ENCODE measurements around the gene RIOK1. TPM values are rescaled to one million over a fixed set of nuclear protein-coding genes. Genes with fewer than 3 reads are reported as not detected.

Gene RIOK1
- total RNA-seq, 1 donor from 2014 or later = 16.7 TPM

DNA sequence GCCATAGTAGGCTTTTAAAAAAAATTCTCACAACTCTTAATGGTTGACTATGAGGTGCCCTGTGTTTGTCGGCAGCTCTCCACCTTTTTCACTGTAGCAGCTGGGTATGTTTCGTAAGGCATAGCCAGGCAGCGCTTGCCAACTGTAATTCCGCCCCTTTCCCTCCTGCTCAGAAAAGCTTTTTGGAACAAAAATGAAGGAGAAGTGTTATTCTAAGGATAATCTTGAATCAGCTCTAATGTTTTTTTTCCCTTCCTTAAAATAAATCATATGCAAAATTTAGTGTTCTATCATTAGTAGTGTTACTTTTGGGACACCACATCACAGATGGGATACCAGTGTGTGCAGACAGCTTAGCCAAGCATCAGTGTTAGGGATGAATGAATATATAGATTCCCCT, 21.2 kb downstream of the RIOK1 start:
- no peaks in the 10 kb centered on the region for H3K27me3 ChIP-seq (ENCODE audit: insufficient read depth, low read length)
- DNase-seq (ENCODE audit: low read depth) (no peak), FAIRE-seq (no peak)
- H3K4me1 Mint-ChIP-seq (ENCODE audit: low read depth, unreplicated experiment) = peaks cover 17% of the 10 kb centered on the region
- H3K79me2 ChIP-seq (ENCODE audit: insufficient read depth, low read length) = no peaks in the 10 kb centered on the region
- H3K9me3 Mint-ChIP-seq (ENCODE audit: unreplicated experiment) = no peaks in the 10 kb centered on the region
- H3K4me1 ChIP-seq (ENCODE audit: insufficient read depth, low read length) = peaks cover 4% of the 10 kb centered on the region
- peaks cover 42% of the 10 kb centered on the region for H3K36me3 ChIP-seq (ENCODE audit: insufficient read depth, low read length)
- no peaks in the 10 kb centered on the region for H3K9me3 ChIP-seq (ENCODE audit: insufficient read depth, low read depth, low read length)
- H3K4me3 Mint-ChIP-seq (ENCODE audit: unreplicated experiment) = no peak overlapping the region
- peaks cover 9% of the 10 kb centered on the region for H3K36me3 Mint-ChIP-seq (ENCODE audit: low read depth, unreplicated experiment)
- H3K27ac ChIP-seq (ENCODE audit: low read depth, low read length) = no peak overlapping the region
- H3K27ac Mint-ChIP-seq (ENCODE audit: unreplicated experiment) = no peak overlapping the region
- H3K4me2 ChIP-seq (ENCODE audit: low read length) = no peak overlapping the region
- TF ChIP-seq EZH2 (IDR thresholded peaks at IDR 0.05; ENCODE audit: insufficient read depth, low read length) = no peak
- TF ChIP-seq, protein P1, sequence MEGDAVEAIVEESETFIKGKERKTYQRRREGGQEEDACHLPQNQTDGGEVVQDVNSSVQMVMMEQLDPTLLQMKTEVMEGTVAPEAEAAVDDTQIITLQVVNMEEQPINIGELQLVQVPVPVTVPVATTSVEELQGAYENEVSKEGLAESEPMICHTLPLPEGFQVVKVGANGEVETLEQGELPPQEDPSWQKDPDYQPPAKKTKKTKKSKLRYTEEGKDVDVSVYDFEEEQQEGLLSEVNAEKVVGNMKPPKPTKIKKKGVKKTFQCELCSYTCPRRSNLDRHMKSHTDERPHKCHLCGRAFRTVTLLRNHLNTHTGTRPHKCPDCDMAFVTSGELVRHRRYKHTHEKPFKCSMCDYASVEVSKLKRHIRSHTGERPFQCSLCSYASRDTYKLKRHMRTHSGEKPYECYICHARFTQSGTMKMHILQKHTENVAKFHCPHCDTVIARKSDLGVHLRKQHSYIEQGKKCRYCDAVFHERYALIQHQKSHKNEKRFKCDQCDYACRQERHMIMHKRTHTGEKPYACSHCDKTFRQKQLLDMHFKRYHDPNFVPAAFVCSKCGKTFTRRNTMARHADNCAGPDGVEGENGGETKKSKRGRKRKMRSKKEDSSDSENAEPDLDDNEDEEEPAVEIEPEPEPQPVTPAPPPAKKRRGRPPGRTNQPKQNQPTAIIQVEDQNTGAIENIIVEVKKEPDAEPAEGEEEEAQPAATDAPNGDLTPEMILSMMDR (IDR thresholded peaks at IDR 0.05; ENCODE audit: insufficient read depth, low read depth, low read length) = no peak
- no peaks in the 10 kb centered on the region for H4K20me1 ChIP-seq (ENCODE audit: insufficient read depth, low read length)
- H2AFZ ChIP-seq (ENCODE audit: low read depth, low read length) = no peak overlapping the region
- no peak overlapping the region for H3K4me3 ChIP-seq (ENCODE audit: insufficient read depth, low read depth, low read length)
- no peaks in the 10 kb centered on the region for H3K27me3 Mint-ChIP-seq (ENCODE audit: low read depth, unreplicated experiment)
- H3K9ac ChIP-seq (ENCODE audit: low read length) = no peak overlapping the region

DNA sequence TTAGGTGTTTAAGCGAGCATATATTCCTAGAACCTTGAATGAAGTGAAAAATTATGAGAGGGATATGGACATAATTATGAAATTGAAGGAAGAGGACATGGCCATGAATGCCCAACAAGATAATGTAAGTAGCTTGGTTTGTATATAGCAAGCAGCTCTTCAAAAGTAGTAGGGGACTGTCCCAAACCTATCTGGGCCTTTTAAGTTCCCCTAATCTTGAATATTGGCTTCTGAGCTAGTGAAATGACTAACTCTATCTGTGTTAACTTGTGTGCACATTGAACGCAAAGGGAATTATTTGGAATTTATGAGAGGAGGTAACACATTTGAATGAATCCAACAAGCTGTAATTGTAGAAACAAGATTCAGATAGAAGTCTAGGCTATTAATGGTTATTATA, 21.7 kb downstream of the RIOK1 start:
- Mint-ChIP-seq H3K4me3 (ENCODE audit: unreplicated experiment) (no peak overlapping the region), H3K4me1 (ENCODE audit: low read depth, unreplicated experiment) (peaks cover 17% of the 10 kb centered on the region), H3K27me3 (ENCODE audit: low read depth, unreplicated experiment) (no peaks in the 10 kb centered on the region), H3K36me3 (ENCODE audit: low read depth, unreplicated experiment) (peaks cover 8% of the 10 kb centered on the region), H3K9me3 (ENCODE audit: unreplicated experiment) (no peaks in the 10 kb centered on the region), H3K27ac (ENCODE audit: unreplicated experiment) (no peak overlapping the region)
- peaks cover 46% of the 10 kb centered on the region for H3K36me3 ChIP-seq (ENCODE audit: insufficient read depth, low read length)
- no peak for FAIRE-seq
- H3K27me3 ChIP-seq (ENCODE audit: insufficient read depth, low read length) = no peaks in the 10 kb centered on the region
- no peak overlapping the region for H3K4me2 ChIP-seq (ENCODE audit: low read length)
- DNase-seq (ENCODE audit: low read depth) = no peak
- no peaks in the 10 kb centered on the region for H3K9me3 ChIP-seq (ENCODE audit: insufficient read depth, low read depth, low read length)
- no peak for TF ChIP-seq EZH2 (IDR thresholded peaks at IDR 0.05; ENCODE audit: insufficient read depth, low read length)
- TF ChIP-seq, protein P1 (IDR thresholded peaks at IDR 0.05; ENCODE audit: insufficient read depth, low read depth, low read length) = no peak
- no peaks in the 10 kb centered on the region for H3K79me2 ChIP-seq (ENCODE audit: insufficient read depth, low read length)
- H3K9ac ChIP-seq (ENCODE audit: low read length) = no peak overlapping the region
- H3K4me3 ChIP-seq (ENCODE audit: insufficient read depth, low read depth, low read length) = no peak overlapping the region
- no peaks in the 10 kb centered on the region for H4K20me1 ChIP-seq (ENCODE audit: insufficient read depth, low read length)
- peaks cover 4% of the 10 kb centered on the region for H3K4me1 ChIP-seq (ENCODE audit: insufficient read depth, low read length)
- no peak overlapping the region for H2AFZ ChIP-seq (ENCODE audit: low read depth, low read length)
- no peak overlapping the region for H3K27ac ChIP-seq (ENCODE audit: low read depth, low read length)

DNA sequence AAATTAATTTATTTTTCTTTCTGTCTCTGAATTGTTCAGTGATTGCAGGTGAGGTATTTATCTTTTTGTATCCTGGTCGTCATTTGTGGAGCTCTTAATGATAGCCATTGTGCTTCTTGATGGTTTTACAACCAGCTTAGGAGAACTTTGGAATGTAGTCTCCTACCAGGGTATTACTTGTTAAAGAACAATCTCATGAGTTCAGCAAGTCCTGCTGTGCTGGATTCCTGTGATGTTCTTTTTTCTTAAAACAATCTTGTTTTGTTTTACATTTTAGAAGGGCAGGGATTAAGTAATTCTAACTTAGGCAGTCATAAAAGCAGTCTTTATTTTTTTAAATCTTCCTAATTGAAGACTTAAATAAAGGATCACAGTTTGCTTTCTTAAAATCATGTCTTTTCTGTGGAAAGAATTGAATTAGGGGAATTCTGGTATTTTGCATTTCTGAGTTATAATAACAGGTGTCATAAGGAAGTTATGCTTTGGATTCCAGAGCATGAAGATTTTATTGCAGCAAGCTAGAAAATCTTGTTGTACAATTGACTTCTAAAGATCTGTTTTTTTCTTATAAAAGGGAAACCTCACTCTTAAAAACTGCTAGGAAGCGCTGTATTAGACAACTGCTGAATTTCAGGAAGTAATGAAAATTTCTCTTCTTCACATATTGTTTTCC, 23.7 kb downstream of the RIOK1 start:
- Mint-ChIP-seq H3K36me3 (ENCODE audit: low read depth, unreplicated experiment) (peaks cover 11% of the 10 kb centered on the region), H3K9me3 (ENCODE audit: unreplicated experiment) (no peaks in the 10 kb centered on the region), H3K27me3 (ENCODE audit: low read depth, unreplicated experiment) (no peaks in the 10 kb centered on the region), H3K4me3 (ENCODE audit: unreplicated experiment) (no peak overlapping the region), H3K4me1 (ENCODE audit: low read depth, unreplicated experiment) (peaks cover 17% of the 10 kb centered on the region), H3K27ac (ENCODE audit: unreplicated experiment) (no peak overlapping the region)
- no peak overlapping the region for H3K9ac ChIP-seq (ENCODE audit: low read length)
- peaks cover 4% of the 10 kb centered on the region for H3K4me1 ChIP-seq (ENCODE audit: insufficient read depth, low read length)
- H3K79me2 ChIP-seq (ENCODE audit: insufficient read depth, low read length) = no peaks in the 10 kb centered on the region
- FAIRE-seq (no peak), DNase-seq (ENCODE audit: low read depth) (no peak)
- no peak for TF ChIP-seq EZH2 (IDR thresholded peaks at IDR 0.05; ENCODE audit: insufficient read depth, low read length)
- TF ChIP-seq, protein P1 (IDR thresholded peaks at IDR 0.05; ENCODE audit: insufficient read depth, low read depth, low read length) = no peak
- H3K9me3 ChIP-seq (ENCODE audit: insufficient read depth, low read depth, low read length) = no peaks in the 10 kb centered on the region
- H2AFZ ChIP-seq (ENCODE audit: low read depth, low read length) = no peak overlapping the region
- H4K20me1 ChIP-seq (ENCODE audit: insufficient read depth, low read length) = no peaks in the 10 kb centered on the region
- H3K36me3 ChIP-seq (ENCODE audit: insufficient read depth, low read length) = peaks cover 53% of the 10 kb centered on the region
- H3K4me2 ChIP-seq (ENCODE audit: low read length) = no peak overlapping the region
- H3K4me3 ChIP-seq (ENCODE audit: insufficient read depth, low read depth, low read length) = no peak overlapping the region
- no peaks in the 10 kb centered on the region for H3K27me3 ChIP-seq (ENCODE audit: insufficient read depth, low read length)
- H3K27ac ChIP-seq (ENCODE audit: low read depth, low read length) = no peak overlapping the region
